WTC11 (cell line): Measurements from ENCODE around the gene TRNAU1AP. TPM values are rescaled to one million over a fixed set of nuclear protein-coding genes. Genes with fewer than 3 reads are reported as not detected.

ENCODE experiments used
- ATAC-seq: fragments of 200-7000 bp; cut with Tn5 transposase; 2 replicates; pipeline ENCODE4 v1.10.0; 2021; ENCODE audit warnings: mild to moderate bottlenecking, moderate library complexity
- CTCF ChIA-PET: fragments of 300-600 bp; sonication (Branson Sonifier 250); formaldehyde crosslinking; loops from one replicate; lab custom pipeline; 2021; ENCODE audit warnings: antibody characterized with exemption; lab: Charles Lee
- POLR2A ChIA-PET: fragments of 350-600 bp; sonication (Branson Sonifier 250); formaldehyde crosslinking; loops from one replicate; lab custom pipeline; 2021; ENCODE audit warnings: antibody characterized with exemption; lab: Charles Lee
- DNase-seq: peaks from one replicate; pipeline ENCODE4 v3.0.0; 2021; ENCODE audit warnings: low spot score
- H3K27ac Mint-ChIP-seq: 2 replicates; pipeline ENCODE4 v1.8.0; 2021; ENCODE audit warnings: mixed read lengths
- H3K27me3 Mint-ChIP-seq: 2 replicates; pipeline ENCODE4 v1.8.0; 2021; ENCODE audit warnings: low read depth, mild to moderate bottlenecking, moderate library complexity, mixed read lengths
- H3K36me3 Mint-ChIP-seq: 2 replicates; pipeline ENCODE4 v1.8.0; 2021; ENCODE audit warnings: mixed read lengths
- H3K4me1 Mint-ChIP-seq: 2 replicates; pipeline ENCODE4 v1.8.0; 2022; ENCODE audit warnings: mixed read lengths
- H3K4me3 Mint-ChIP-seq: 2 replicates; pipeline ENCODE4 v1.8.0; 2021; ENCODE audit warnings: mild to moderate bottlenecking, moderate library complexity, mixed read lengths
- H3K9me3 Mint-ChIP-seq: 2 replicates; pipeline ENCODE4 v1.8.0; 2021; ENCODE audit warnings: mixed read lengths
- AR ChIP-seq: fragments of 250-450 bp; sonication (Bioruptor Pico); IDR thresholded peaks from 2 replicates; pipeline ENCODE4 v1.9.0; 2021; ENCODE audit warnings: mild to moderate bottlenecking
- CTCF ChIP-seq: fragments of 200-600 bp; IDR thresholded peaks from 2 replicates; pipeline ENCODE4 v1.8.0; 2022; ENCODE audit warnings: antibody characterized with exemption
- E2F1 ChIP-seq: sonication (generic); formaldehyde crosslinking; IDR thresholded peaks from 2 replicates; pipeline ENCODE4 v1.8.0; 2022; ENCODE audit warnings: mild to moderate bottlenecking, missing genetic modification reagents
- ELF4 ChIP-seq: sonication (generic); formaldehyde crosslinking; IDR thresholded peaks from 2 replicates; pipeline ENCODE4 v1.8.1; 2022; ENCODE audit warnings: low read depth, mild to moderate bottlenecking, moderate library complexity, missing genetic modification reagents
- FOXJ3 ChIP-seq: sonication (generic); formaldehyde crosslinking; IDR thresholded peaks from 2 replicates; pipeline ENCODE4 v1.9.0; 2021; ENCODE audit warnings: missing genetic modification reagents, mild to moderate bottlenecking, borderline replicate concordance
- GABPB1 ChIP-seq: sonication (generic); formaldehyde crosslinking; IDR thresholded peaks from 2 replicates; pipeline ENCODE4 v1.8.1; 2023; ENCODE audit warnings: mild to moderate bottlenecking, missing genetic modification reagents
- GTF2I ChIP-seq: fragments of 250-450 bp; sonication (Bioruptor Pico); conservative IDR thresholded peaks from 2 replicates; pipeline ENCODE4 v1.4.0; 2021; ENCODE audit warnings: mild to moderate bottlenecking
- KAT7 ChIP-seq: sonication (generic); formaldehyde crosslinking; IDR thresholded peaks from 2 replicates; pipeline ENCODE4 v1.8.1; 2023; ENCODE audit warnings: missing genetic modification reagents, mild to moderate bottlenecking, borderline replicate concordance
- SMAD3 ChIP-seq: sonication (generic); formaldehyde crosslinking; IDR thresholded peaks from 2 replicates; pipeline ENCODE4 v1.8.0; 2022; ENCODE audit warnings: missing genetic modification reagents, mild to moderate bottlenecking, borderline replicate concordance
- SMAD4 ChIP-seq: sonication (generic); formaldehyde crosslinking; IDR thresholded peaks from 2 replicates; pipeline ENCODE4 v1.8.0; 2022; ENCODE audit warnings: mild to moderate bottlenecking, missing genetic modification reagents
- SP1 ChIP-seq: sonication (generic); formaldehyde crosslinking; conservative IDR thresholded peaks from 2 replicates; pipeline ENCODE4 v1.8.1; 2022; ENCODE audit warnings: missing genetic modification reagents
- TEAD1 ChIP-seq: sonication (generic); formaldehyde crosslinking; IDR thresholded peaks from 2 replicates; pipeline ENCODE4 v1.8.0; 2022; ENCODE audit warnings: mild to moderate bottlenecking, missing genetic modification reagents
- USF1 ChIP-seq: sonication (generic); formaldehyde crosslinking; IDR thresholded peaks from 2 replicates; pipeline ENCODE4 v1.8.0; 2022; ENCODE audit warnings: mild to moderate bottlenecking, missing genetic modification reagents
- ZMAT4 ChIP-seq: fragments of 250-450 bp; sonication (Bioruptor Pico); IDR thresholded peaks from 2 replicates; pipeline ENCODE4 v1.9.0; 2021; ENCODE audit warnings: mild to moderate bottlenecking
- ZNF281 ChIP-seq: sonication (generic); formaldehyde crosslinking; IDR thresholded peaks from 2 replicates; pipeline ENCODE4 v1.8.0; 2023; ENCODE audit warnings: mild to moderate bottlenecking, missing genetic modification reagents
- ZNF423 ChIP-seq: fragments of 250-450 bp; sonication (Bioruptor Pico); IDR thresholded peaks from 2 replicates; pipeline ENCODE4 v2.1.2; 2022; ENCODE audit warnings: mild to moderate bottlenecking, moderate library complexity
- ZNF512 ChIP-seq: sonication (generic); formaldehyde crosslinking; IDR thresholded peaks from 2 replicates; pipeline ENCODE4 v1.8.1; 2022; ENCODE audit warnings: missing genetic modification reagents, borderline replicate concordance
- ZNF671 ChIP-seq: fragments of 250-450 bp; sonication (Bioruptor Pico); IDR thresholded peaks from 2 replicates; pipeline ENCODE4 v1.8.0; 2021; ENCODE audit warnings: mild to moderate bottlenecking
- ZSCAN18 ChIP-seq: fragments of 250-450 bp; sonication (Bioruptor Pico); IDR thresholded peaks from 2 replicates; pipeline ENCODE4 v2.1.2; 2022; ENCODE audit warnings: mild to moderate bottlenecking, moderate library complexity
- total RNA-seq: library from RNA; stranded (reverse); gene quantifications from 3 replicates; pipeline ENCODE4 v1.2.3, GENCODE V29; 2021

Gene TRNAU1AP
- total RNA-seq, 1 experiment from 2014 or later, result 30.4 TPM

GRCh38 chr1:28516518-28516956 is 36.3 kb upstream of the TRNAU1AP start:
- no peak overlapping the region for H3K4me3 Mint-ChIP-seq
- H3K4me1 Mint-ChIP-seq, result peaks cover 35% of the 10 kb centered on the region
- H3K9me3 Mint-ChIP-seq, result no peaks in the 10 kb centered on the region
- no peak for ATAC-seq
- H3K27ac Mint-ChIP-seq, result peak overlapping the region; percentile 87
- ChIA-PET CTCF (interaction anchor here (0.5 to 1.8 kb wide), 3 partner anchors 36 to 89 kb away, joined by 3 to 5 read pairs (median 3); partner anchors contain the start of gene TRNAU1AP), POLR2A (interaction anchor here (0.7 to 2.7 kb wide), 2 partner anchors 65 to 66 kb away, joined by 6 to 9 read pairs; no protein-coding TSS in a partner anchor)
- TF ChIP-seq CTCF, result no peak
- TF ChIP-seq TEAD1, result no peak
- TF ChIP-seq SMAD4 (CRISPR knock-in tag), result no peak
- no peak for TF ChIP-seq ZSCAN18 (CRISPR knock-in tag)
- no peak for TF ChIP-seq ELF4 (CRISPR knock-in tag)
- no peak for TF ChIP-seq USF1 (CRISPR knock-in tag)
- no peak; the same call in 1 of the 2 replicates for TF ChIP-seq ZMAT4 (CRISPR knock-in tag)
- TF ChIP-seq ZNF671 (CRISPR knock-in tag), result no peak
- TF ChIP-seq GABPB1 (CRISPR knock-in tag), result no peak
- no peak for TF ChIP-seq SMAD3 (CRISPR knock-in tag)
- TF ChIP-seq GTF2I (CRISPR knock-in tag), result no peak
- TF ChIP-seq ZNF512 (CRISPR knock-in tag), result no peak
- no peak for TF ChIP-seq ZNF423
- no peak for TF ChIP-seq ZNF281
- TF ChIP-seq AR (CRISPR knock-in tag), result no peak
- TF ChIP-seq E2F1 (CRISPR knock-in tag), result no peak
- TF ChIP-seq SP1 (CRISPR knock-in tag), result no peak
- TF ChIP-seq FOXJ3, result no peak
- no peak for TF ChIP-seq KAT7 (CRISPR knock-in tag)
- no peaks in the 10 kb centered on the region for H3K27me3 Mint-ChIP-seq
- no peak for DNase-seq
- peaks cover 31% of the 10 kb centered on the region for H3K36me3 Mint-ChIP-seq
